Activated CD4-positive, alpha-beta T cell treated with anti-CD3 and anti-CD28 coated beads for 36 hours (primary cell): ENCODE data around the gene SPEM2. TPM values are rescaled to one million over a fixed set of nuclear protein-coding genes. Genes with fewer than 3 reads are reported as not detected.

Source experiments
- ATAC-seq: fragments of 200-7000 bp; cut with Tn5 transposase; one replicate; pipeline ENCODE4 v1.10.0; 2021; ENCODE audit warnings: mild to moderate bottlenecking, moderate library complexity
- CTCF ChIA-PET: fragments of 350-600 bp; sonication (Branson Sonifier 250); formaldehyde crosslinking; loops from one replicate; lab custom pipeline; 2021; ENCODE audit warnings: antibody characterized with exemption; lab: Charles Lee
- POLR2A ChIA-PET: fragments of 350-600 bp; sonication (Branson Sonifier 250); formaldehyde crosslinking; loops from one replicate; lab custom pipeline; 2021; ENCODE audit warnings: antibody characterized with exemption, inconsistent platforms; lab: Charles Lee
- DNase-seq: peaks from one replicate; pipeline ENCODE4 v3.0.0-alpha.2; 2020
- H3K27ac Mint-ChIP-seq: one replicate; pipeline ENCODE4 v1.8.0; 2021; ENCODE audit warnings: mixed read lengths
- H3K27me3 Mint-ChIP-seq: one replicate; pipeline ENCODE4 v1.8.0; 2021; ENCODE audit warnings: mixed read lengths
- H3K36me3 Mint-ChIP-seq: one replicate; pipeline ENCODE4 v1.8.0; 2021; ENCODE audit warnings: low read depth, mixed read lengths
- H3K4me1 Mint-ChIP-seq: one replicate; pipeline ENCODE4 v1.8.0; 2021; ENCODE audit warnings: mixed read lengths
- H3K4me3 Mint-ChIP-seq: one replicate; pipeline ENCODE4 v1.8.0; 2021; ENCODE audit warnings: mild to moderate bottlenecking, moderate library complexity, mixed read lengths
- H3K9me3 Mint-ChIP-seq: one replicate; pipeline ENCODE4 v1.8.0; 2021; ENCODE audit warnings: low read depth, mixed read lengths
- intact Hi-C, 2 experiments: fragments of 100-400 bp; cut with DNase I in 1 of 2; cut with micrococcal nuclease in 1 of 2; formaldehyde crosslinking; loops; one replicate each; pipeline versions ENCODE4 v1.14.2 to v1.15.1; 2022 to 2024; cut with DNase I, micrococcal nuclease
- total RNA-seq, 2 experiments: library from RNA; stranded (reverse); gene quantifications; one replicate each; pipeline ENCODE4 v1.2.3, GENCODE V29; 2021

SPEM2 gene
- total RNA-seq = not detected

GRCh38 chr17:7425316-7425715, at the start of gene SPEM2:
SPEM2 (plus strand) TSS chr17:7425616; CDS start chr17:7425689, 73 bp downstream.
- Mint-ChIP-seq H3K4me1 (no peaks in the 10 kb centered on the region), H3K27ac (no peak within 1 kb of the TSS), H3K4me3 (no peak within 1 kb of the TSS), H3K36me3 (no peaks in the 10 kb centered on the region), H3K27me3 (no peaks in the 10 kb centered on the region), H3K9me3 (no peaks in the 10 kb centered on the region)
- ChIA-PET POLR2A (no interaction called here), CTCF (interaction anchor here (1.1 kb wide), 1 partner anchor 12 kb away, joined by 4 read pairs; no protein-coding TSS in a partner anchor)
- no peak for ATAC-seq
- no peak for DNase-seq
- intact Hi-C loops = no loop called here

GRCh38 chr17:7379134-7379533, 46.3 kb upstream of the SPEM2 start:
- CTCF ChIA-PET = no interaction called here
- POLR2A ChIA-PET = interaction anchor here (0.7 kb wide), 1 partner anchor 50 kb away, joined by 3 read pairs; no protein-coding TSS in a partner anchor
- Mint-ChIP-seq H3K36me3 (peaks cover 1% of the 10 kb centered on the region), H3K27ac (no peak overlapping the region), H3K9me3 (peaks cover 4% of the 10 kb centered on the region), H3K4me1 (peaks cover 4% of the 10 kb centered on the region), H3K4me3 (no peak overlapping the region), H3K27me3 (peaks cover 36% of the 10 kb centered on the region)
- DNase-seq (no peak), ATAC-seq (no peak)
- intact Hi-C loops = no loop called here

- H3K9me3 Mint-ChIP-seq = peaks cover 4% of the 10 kb centered on the region
- no peak overlapping the region for H3K27ac Mint-ChIP-seq
- intact Hi-C loops = no loop called here
- ATAC-seq = no peak
- ChIA-PET CTCF (no interaction called here), POLR2A (no interaction called here)
- H3K4me1 Mint-ChIP-seq = peaks cover 10% of the 10 kb centered on the region
- no peak for DNase-seq
- H3K36me3 Mint-ChIP-seq = peaks cover 1% of the 10 kb centered on the region
- H3K4me3 Mint-ChIP-seq = no peak overlapping the region
- H3K27me3 Mint-ChIP-seq = peaks cover 33% of the 10 kb centered on the region
Measured at GRCh38 chr17:7380321-7380720, 45.1 kb upstream of the SPEM2 start.

GRCh38 chr17:7380855-7381683, 44.3 kb upstream of the SPEM2 start, which contains the start of gene TNK1:
TNK1 (plus strand) TSS chr17:7381089; CDS start chr17:7382927, 1,838 bp downstream.
- no peak within 1 kb of the TSS for H3K4me3 Mint-ChIP-seq
- H3K27ac Mint-ChIP-seq = no peak within 1 kb of the TSS
- DNase-seq = no peak
- POLR2A ChIA-PET = no interaction called here
- peaks cover 1% of the 10 kb centered on the region for H3K36me3 Mint-ChIP-seq
- peaks cover 10% of the 10 kb centered on the region for H3K4me1 Mint-ChIP-seq
- intact Hi-C loops = no loop called here
- peaks cover 33% of the 10 kb centered on the region for H3K27me3 Mint-ChIP-seq
- peaks cover 4% of the 10 kb centered on the region for H3K9me3 Mint-ChIP-seq
- no peak for ATAC-seq
- CTCF ChIA-PET = interaction anchor here (1.1 kb wide), 1 partner anchor 25 kb away, joined by 3 read pairs; no protein-coding TSS in a partner anchor

- Mint-ChIP-seq H3K36me3 (peaks cover 3% of the 10 kb centered on the region), H3K27ac (no peak overlapping the region), H3K27me3 (peaks cover 31% of the 10 kb centered on the region), H3K9me3 (peaks cover 4% of the 10 kb centered on the region), H3K4me3 (no peak overlapping the region), H3K4me1 (peaks cover 10% of the 10 kb centered on the region)
- POLR2A ChIA-PET = interaction anchor here (0.5 kb wide), 1 partner anchor 13 kb away, joined by 3 read pairs; no protein-coding TSS in a partner anchor
- ATAC-seq (no peak), DNase-seq (no peak)
- intact Hi-C loops = no loop called here
- CTCF ChIA-PET = interaction anchor here (1.1 kb wide), 1 partner anchor 178 kb away, joined by 4 read pairs; no protein-coding TSS in a partner anchor
Measured at GRCh38 chr17:7382901-7383300, 42.5 kb upstream of the SPEM2 start.

- ChIA-PET POLR2A (no interaction called here), CTCF (interaction anchor here (1.1 kb wide), 1 partner anchor 177 kb away, joined by 4 read pairs; no protein-coding TSS in a partner anchor)
- Mint-ChIP-seq H3K4me1 (peaks cover 10% of the 10 kb centered on the region), H3K4me3 (peak overlapping the region; percentile 25), H3K9me3 (peaks cover 4% of the 10 kb centered on the region), H3K36me3 (peaks cover 3% of the 10 kb centered on the region), H3K27me3 (peaks cover 31% of the 10 kb centered on the region), H3K27ac (no peak overlapping the region)
- intact Hi-C loops = no loop called here
- no peak for ATAC-seq
- no peak for DNase-seq
Measured at GRCh38 chr17:7383371-7383741, 42.1 kb upstream of the SPEM2 start.

GRCh38 chr17:7383742-7384488, 41.5 kb upstream of the SPEM2 start:
- Mint-ChIP-seq H3K9me3 (peaks cover 4% of the 10 kb centered on the region), H3K36me3 (peaks cover 3% of the 10 kb centered on the region), H3K4me3 (peak overlapping the region; percentile 73), H3K27me3 (peaks cover 31% of the 10 kb centered on the region), H3K4me1 (peaks cover 10% of the 10 kb centered on the region), H3K27ac (peak overlapping the region; percentile 70)
- ChIA-PET POLR2A (interaction anchor here (0.6 kb wide), 2 partner anchors 16 to 19 kb away, joined by 3 to 7 read pairs; no protein-coding TSS in a partner anchor), CTCF (interaction anchor here (0.6 to 1.5 kb wide), 3 partner anchors 20 to 30 kb away, joined by 3 to 4 read pairs (median 3); partner anchors contain the start of gene TMEM256)
- peak; percentile 87 for DNase-seq
- peak; percentile 97 for ATAC-seq
- intact Hi-C loops = loop anchor here (1.0 kb wide), 3 partner anchors 10 to 51 kb away; partner anchors contain the start of genes PLSCR3 (in 2 of the 2), TMEM102 (in 1 of the 2) and TMEM256 (in 1 of the 2)

DNA sequence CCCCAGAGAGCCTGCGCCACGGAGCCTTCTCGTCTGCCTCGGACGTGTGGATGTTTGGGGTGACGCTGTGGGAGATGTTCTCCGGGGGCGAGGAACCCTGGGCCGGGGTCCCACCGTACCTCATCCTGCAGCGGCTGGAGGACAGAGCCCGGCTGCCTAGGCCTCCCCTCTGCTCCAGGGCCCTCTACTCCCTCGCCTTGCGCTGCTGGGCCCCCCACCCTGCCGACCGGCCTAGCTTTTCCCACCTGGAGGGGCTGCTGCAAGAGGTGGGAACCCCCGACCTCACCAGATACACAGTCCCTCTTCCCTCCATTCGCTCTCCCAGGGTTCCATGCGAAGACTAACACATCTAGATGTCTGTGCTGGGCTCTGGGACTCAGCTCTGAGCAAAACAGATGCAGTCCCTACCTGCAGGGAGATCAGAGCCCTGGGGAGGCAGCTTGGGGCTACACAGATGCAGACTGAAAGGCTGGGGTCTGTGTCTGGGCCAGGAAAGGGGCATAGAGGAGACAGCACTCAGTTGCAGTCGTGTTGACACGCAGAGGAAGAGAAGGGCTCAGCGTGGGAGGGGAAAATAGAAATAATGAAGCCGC, 40.8 kb upstream of the SPEM2 start:
- no peak for ATAC-seq
- POLR2A ChIA-PET = interaction anchor here (0.6 kb wide), 1 partner anchor 16 kb away, joined by 7 read pairs; no protein-coding TSS in a partner anchor
- no peak for DNase-seq
- peak overlapping the region; percentile 73 for H3K4me3 Mint-ChIP-seq
- H3K4me1 Mint-ChIP-seq = peaks cover 10% of the 10 kb centered on the region
- H3K9me3 Mint-ChIP-seq = no peaks in the 10 kb centered on the region
- intact Hi-C loops = loop anchor here (1.0 kb wide), 3 partner anchors 10 to 51 kb away; partner anchors contain the start of genes PLSCR3 (in 2 of the 2), TMEM102 (in 1 of the 2) and TMEM256 (in 1 of the 2)
- peak overlapping the region; percentile 70 for H3K27ac Mint-ChIP-seq
- CTCF ChIA-PET = interaction anchor here (0.6 to 1.5 kb wide), 3 partner anchors 19 to 31 kb away, joined by 3 to 4 read pairs (median 3); partner anchors contain the start of gene TMEM256
- peaks cover 5% of the 10 kb centered on the region for H3K36me3 Mint-ChIP-seq
- H3K27me3 Mint-ChIP-seq = peaks cover 25% of the 10 kb centered on the region

DNA sequence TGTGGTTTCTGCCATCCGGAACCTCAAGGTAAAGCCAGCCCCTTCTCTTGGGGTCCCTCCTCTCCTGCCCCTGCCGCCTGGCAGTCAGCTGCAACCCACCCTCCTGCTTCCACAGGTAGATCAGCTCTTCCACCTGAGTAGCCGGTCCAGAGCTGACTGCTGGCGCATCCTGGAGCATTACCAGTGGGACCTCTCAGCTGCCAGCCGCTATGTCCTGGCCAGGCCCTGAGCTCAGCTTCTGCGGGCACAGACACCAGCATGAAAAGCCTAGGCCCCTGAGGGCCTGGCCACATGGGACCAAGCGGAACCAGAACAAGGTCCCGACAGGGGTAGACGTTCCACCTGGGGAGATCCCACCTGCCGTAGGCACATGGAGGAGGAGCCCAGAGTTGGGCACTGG, 36.6 kb upstream of the SPEM2 start:
- H3K27ac Mint-ChIP-seq = no peak overlapping the region
- intact Hi-C loops = no loop called here

DNA sequence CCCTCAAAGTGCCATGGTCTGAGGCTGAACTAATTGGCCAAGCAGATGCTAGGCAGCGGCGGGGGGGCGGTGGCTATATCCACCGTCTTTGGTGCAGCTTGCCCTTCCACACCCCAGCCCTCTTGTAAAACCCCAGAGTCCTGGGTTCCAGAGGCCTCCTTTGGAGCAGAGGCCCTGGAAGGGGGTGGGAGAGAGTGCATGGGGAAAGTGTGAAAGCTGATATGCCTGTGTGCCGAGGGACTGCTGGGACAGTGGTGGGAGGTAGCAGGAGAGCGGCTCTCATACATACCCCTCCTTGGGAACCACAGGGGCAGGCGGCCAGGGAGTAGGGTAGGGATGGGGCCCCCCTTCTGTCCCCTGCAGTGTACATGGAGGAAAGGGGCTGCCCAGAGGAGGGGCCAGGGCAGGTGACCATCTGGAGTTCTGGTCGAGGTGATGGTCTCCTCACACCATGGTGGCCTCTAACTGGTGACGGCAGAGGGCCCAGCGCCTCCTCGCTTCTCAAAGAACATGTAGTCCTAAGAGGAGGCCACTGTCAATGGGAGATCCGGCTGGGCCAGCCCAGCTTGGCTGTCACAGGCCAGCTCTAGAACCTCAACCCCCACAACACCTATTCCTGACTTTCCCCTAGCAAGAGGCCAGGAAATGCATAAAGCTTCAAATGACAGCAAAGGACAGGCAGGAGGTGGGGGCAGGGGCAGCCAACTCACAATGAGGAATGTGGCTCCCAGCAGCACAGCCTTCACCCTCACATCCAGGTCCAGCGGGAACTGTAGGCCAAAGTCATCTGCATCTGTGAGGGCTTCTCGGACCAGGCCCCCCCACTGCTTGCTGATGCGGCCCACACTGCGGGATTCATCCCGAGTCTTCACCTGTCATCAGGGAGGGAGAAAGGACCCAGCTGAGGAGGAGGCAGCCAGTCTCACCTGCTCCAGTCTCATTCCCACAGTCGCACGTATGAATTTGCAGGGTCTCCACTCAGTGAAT, 35.2 kb upstream of the SPEM2 start:
- POLR2A ChIA-PET = no interaction called here
- no peaks in the 10 kb centered on the region for H3K9me3 Mint-ChIP-seq
- H3K4me1 Mint-ChIP-seq = peaks cover 26% of the 10 kb centered on the region
- intact Hi-C loops = no loop called here
- peaks cover 27% of the 10 kb centered on the region for H3K36me3 Mint-ChIP-seq
- no peak overlapping the region for H3K4me3 Mint-ChIP-seq
- DNase-seq (no peak), ATAC-seq (no peak)
- H3K27ac Mint-ChIP-seq = no peak overlapping the region
- no peaks in the 10 kb centered on the region for H3K27me3 Mint-ChIP-seq
- CTCF ChIA-PET = no interaction called here

More for the DNA sequence above, 36.6 kb upstream of the SPEM2 start:
- H3K27me3 Mint-ChIP-seq = no peaks in the 10 kb centered on the region
- peaks cover 27% of the 10 kb centered on the region for H3K4me1 Mint-ChIP-seq
- H3K36me3 Mint-ChIP-seq = peaks cover 27% of the 10 kb centered on the region
- ATAC-seq = no peak
- ChIA-PET CTCF (interaction anchor here (0.6 to 0.8 kb wide), 2 partner anchors 20 to 58 kb away, joined by 3 read pairs; no protein-coding TSS in a partner anchor), POLR2A (interaction anchor here (0.6 kb wide), 1 partner anchor 11 kb away, joined by 6 read pairs; no protein-coding TSS in a partner anchor)
- H3K9me3 Mint-ChIP-seq = no peaks in the 10 kb centered on the region
- no peak for DNase-seq
- no peak overlapping the region for H3K4me3 Mint-ChIP-seq
